ENCODE data around the gene RERG.
"Not testable (repeated sequence)": the region's sequence is repeated elsewhere in the genome, so short reads cannot be mapped to it uniquely, and the experiment has no call there.

RERG gene

GRCh38 chr12:15220915-15221885 lies at the start of gene RERG:
Gene RERG (minus strand): TSS chr12:15221417. CDS start chr12:15217489, 3,928 bp downstream.
- peak; percentile 56 to 60 for DNase-seq (ENCODE audit: low read depth in 1 of 2, low spot score in 1 of 2)

DNA sequence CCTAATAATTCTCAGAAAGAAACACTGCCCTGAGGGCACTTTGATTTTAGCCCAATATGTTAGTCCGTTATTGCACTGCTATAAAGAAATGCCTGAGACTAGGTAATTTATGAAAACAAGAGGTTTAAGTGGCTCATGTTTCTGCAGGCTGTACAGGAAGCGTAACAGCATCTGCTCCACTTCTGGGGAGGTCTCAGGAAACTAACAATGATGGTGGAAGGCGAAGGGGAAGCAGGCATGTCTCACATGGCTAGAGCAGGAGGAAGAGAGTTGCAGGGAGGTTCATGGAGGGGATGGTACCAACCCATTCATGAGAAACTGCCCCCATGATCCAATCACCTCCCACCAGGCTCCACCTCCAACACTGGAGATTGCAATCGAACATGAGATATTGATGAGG lies 49.4 kb upstream of the RERG start:
- DNase-seq (ENCODE audit: low read depth in 1 of 2, low spot score in 1 of 2) = no peak

GRCh38 chr12:15268927-15269552 lies 47.8 kb upstream of the RERG start:
- DNase-seq (ENCODE audit: low read depth in 1 of 2, low spot score in 1 of 2) = peak in 1 of 2 donors; percentile 0

DNA sequence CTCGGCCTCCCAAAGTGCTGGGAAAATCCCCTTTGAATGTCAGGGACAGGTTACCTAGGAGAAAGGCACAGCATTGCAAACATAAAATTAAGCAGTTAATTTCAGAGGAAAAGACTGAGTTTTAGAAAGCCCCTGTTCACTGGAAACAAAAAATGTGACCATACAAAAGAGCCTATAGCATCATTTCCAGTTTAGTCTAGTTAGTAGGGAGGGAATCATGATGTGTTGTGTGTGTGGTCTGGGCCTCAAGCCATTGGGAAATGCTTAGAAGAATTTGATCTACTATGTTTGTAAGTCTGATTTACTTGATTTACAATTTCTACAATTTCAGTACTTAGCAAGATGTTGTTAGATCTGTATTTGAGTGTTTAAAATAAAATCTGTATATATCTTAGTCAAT lies 47.1 kb upstream of the RERG start:
- DNase-seq (ENCODE audit: low read depth in 1 of 2, low spot score in 1 of 2) = no peak

- no peak for DNase-seq (ENCODE audit: low read depth in 1 of 2, low spot score in 1 of 2)
Measured at GRCh38 chr12:15265875-15266274, 44.7 kb upstream of the RERG start.

DNA sequence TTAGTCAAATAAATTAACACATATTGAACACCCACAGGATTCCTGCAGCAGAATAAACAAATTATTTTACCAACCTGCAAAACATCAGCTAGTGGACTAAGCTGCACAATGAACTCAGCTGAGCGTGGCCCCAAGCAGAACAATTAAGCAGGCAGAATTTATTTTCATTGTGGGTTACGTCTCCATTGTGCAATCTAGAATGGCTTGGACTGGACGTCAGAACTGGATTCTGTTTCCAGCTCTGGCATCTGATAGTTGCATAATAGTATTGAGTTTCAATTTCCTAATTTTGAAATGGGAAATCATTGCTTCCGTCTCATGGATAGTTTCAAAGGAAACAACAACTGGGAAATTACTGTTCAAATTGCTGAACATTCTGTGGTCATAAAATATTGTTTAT lies 35.5 kb upstream of the RERG start:
- DNase-seq (ENCODE audit: low read depth in 1 of 2, low spot score in 1 of 2) = no peak

DNA sequence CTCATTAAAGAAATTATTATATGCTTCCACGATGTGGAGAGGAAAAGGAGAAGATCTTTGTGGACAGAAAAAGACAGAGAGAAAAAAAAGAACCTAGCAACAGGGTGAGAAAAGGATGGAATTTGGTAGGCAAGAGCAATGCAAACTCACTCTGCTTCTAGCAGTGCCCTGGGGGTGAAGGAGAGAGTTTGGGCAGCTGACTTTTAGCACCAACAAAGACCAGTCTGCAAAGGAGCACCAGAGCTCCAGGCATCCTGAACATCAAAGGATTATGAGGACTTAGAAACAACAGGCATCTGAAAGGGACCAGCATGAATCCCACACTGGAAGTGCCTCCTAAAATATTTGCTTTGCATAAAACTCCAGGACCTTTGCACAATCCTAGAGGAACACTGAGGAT lies 32.8 kb upstream of the RERG start:
- no peak for DNase-seq (ENCODE audit: low read depth in 1 of 2, low spot score in 1 of 2)

- DNase-seq (ENCODE audit: low read depth in 1 of 2, low spot score in 1 of 2) = no peak
Measured at GRCh38 chr12:15244926-15245325, 23.7 kb upstream of the RERG start.

GRCh38 chr12:15244341-15244740 lies 23.1 kb upstream of the RERG start:
- DNase-seq (ENCODE audit: low read depth in 1 of 2, low spot score in 1 of 2) = no peak

DNA sequence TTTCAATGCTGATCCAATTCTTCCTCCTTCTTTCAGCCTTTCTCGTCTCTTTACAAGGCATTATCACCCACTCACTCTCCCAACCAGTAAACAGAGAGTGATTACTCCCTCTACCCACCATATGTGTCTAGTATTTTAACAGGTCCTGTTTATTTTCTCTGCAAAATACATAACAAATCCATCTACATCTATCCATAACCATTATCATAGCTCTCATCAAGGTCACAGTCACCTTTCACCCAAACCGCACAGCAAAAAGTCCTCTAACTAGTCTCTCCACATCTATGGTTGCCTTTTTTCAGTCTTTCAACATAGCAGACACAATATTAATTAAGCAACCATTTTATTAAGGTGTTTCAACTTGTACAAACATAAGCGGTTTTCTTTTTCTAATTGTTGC lies 21.9 kb upstream of the RERG start:
- DNase-seq (ENCODE audit: low read depth in 1 of 2, low spot score in 1 of 2) = no peak

DNA sequence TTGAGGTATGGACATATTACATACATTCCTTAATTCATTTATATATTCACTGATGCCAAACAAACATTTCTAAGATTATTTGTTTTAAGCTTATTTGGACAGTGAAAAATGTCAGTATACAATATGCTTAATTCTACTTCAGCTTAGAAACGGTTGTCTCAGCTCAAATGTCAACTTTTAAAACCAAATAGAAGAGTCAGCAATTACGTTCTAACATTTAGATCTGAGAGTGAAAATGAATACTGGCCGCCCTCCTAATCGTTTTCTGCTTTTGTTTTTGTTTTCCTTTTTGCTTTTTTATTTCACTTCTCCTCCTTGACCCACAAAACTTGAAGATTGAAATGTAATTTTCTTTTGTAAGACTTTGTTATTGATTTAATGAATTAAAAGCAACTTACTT lies 19.7 kb upstream of the RERG start:
- DNase-seq (ENCODE audit: low read depth in 1 of 2, low spot score in 1 of 2) = no peak

- no peak for DNase-seq (ENCODE audit: low read depth in 1 of 2, low spot score in 1 of 2)
Measured at GRCh38 chr12:15234508-15234907, 13.3 kb upstream of the RERG start.

- no peak for DNase-seq (ENCODE audit: low read depth in 1 of 2, low spot score in 1 of 2)
Measured at GRCh38 chr12:15234011-15234410, 12.8 kb upstream of the RERG start.

DNA sequence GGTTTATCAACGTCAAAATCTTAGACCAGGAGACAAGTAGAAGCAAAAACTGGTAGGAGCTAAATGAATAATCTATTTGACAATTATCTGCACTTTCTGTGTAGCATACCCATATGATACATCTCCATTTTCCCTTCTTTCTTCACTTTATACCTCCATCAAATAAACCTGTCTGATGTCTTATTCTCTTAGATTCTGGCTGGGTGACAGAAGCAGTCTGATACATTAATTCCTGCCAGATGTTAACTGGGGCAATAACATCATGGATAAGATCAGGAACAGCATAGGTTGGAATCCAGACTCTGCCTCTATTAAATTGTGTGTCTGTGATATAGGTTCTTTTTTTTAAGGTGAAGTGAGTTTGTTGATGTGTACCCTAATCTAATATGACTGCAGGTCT lies 11.7 kb upstream of the RERG start:
- no peak for DNase-seq (ENCODE audit: low read depth in 1 of 2, low spot score in 1 of 2)

GRCh38 chr12:15231493-15231892 lies 10.3 kb upstream of the RERG start:
- DNase-seq (ENCODE audit: low read depth in 1 of 2, low spot score in 1 of 2) = no peak

GRCh38 chr12:15230751-15231150 lies 9.5 kb upstream of the RERG start:
- no peak for DNase-seq (ENCODE audit: low read depth in 1 of 2, low spot score in 1 of 2)

- DNase-seq (ENCODE audit: low read depth in 1 of 2, low spot score in 1 of 2) = no peak
Measured at GRCh38 chr12:15230137-15230536, 8.9 kb upstream of the RERG start.

DNA sequence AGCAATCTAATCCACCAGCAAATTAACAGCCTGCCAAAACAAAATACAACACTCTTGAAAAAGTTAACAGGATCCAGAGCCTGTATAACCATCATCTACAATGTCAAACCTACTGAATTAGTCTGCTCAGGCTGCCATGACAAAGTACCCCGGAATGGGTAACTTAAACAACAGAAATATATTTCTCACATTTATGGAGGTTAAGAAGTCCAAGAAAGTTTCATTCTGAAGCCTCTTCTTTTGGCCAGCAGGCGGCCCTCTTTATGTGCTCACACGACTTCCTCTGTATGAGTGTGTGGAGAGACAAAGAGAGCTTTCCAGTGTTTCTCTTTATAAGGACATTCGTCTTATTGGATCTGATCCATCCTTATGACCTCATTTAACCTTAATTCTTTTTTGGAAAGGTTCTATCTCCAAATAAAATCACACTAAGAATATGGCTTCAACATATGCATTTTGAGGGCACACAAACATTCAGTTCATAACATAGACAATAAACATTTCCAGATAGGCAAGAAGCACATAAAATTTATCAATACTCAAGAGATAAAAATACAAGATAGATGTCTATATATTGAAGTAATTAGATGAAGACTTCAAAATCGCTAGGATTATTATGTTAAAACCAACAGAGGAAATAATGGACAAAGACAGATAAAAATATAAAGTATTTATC lies 5.9 kb upstream of the RERG start:
- DNase-seq (ENCODE audit: low read depth in 1 of 2, low spot score in 1 of 2) = no peak

GRCh38 chr12:15225863-15226218 lies 4.6 kb upstream of the RERG start:
- not testable (repeated sequence) for DNase-seq (ENCODE audit: low read depth in 1 of 2, low spot score in 1 of 2)

- DNase-seq (ENCODE audit: low read depth in 1 of 2, low spot score in 1 of 2) = no peak
Measured at GRCh38 chr12:15225136-15225862, 4.1 kb upstream of the RERG start.

DNA sequence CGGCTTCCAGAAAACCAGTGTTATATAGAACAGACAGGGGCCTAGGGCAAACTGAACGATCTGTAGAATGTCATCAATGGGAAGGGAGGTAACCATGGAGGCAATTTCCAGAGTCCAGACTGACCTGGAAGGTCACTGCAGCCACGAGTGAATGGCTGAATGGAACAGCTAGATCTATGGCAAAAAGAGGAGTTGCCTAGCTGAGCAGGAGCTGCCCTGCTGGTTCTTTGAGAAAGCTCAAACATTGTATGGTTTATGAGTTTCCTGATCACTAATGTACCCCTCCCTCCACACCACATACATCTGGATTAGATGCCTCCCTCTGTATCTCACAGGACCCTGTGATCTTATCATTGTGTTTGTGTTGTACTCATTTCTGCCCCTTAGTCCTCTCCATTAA lies 1.0 kb upstream of the RERG start:
- no peak for DNase-seq (ENCODE audit: low read depth in 1 of 2, low spot score in 1 of 2)
